HCEC 1CT (cell line): Measurements from ENCODE around the gene ERAL1.
"Not testable (repeated sequence)": the region's sequence is repeated elsewhere in the genome, so short reads cannot be mapped to it uniquely, and the experiment has no call there.

Source experiments
- DNase-seq: peaks from one replicate; pipeline ENCODE4 v3.0.0-alpha.2; 2017

The ERAL1 gene

DNA sequence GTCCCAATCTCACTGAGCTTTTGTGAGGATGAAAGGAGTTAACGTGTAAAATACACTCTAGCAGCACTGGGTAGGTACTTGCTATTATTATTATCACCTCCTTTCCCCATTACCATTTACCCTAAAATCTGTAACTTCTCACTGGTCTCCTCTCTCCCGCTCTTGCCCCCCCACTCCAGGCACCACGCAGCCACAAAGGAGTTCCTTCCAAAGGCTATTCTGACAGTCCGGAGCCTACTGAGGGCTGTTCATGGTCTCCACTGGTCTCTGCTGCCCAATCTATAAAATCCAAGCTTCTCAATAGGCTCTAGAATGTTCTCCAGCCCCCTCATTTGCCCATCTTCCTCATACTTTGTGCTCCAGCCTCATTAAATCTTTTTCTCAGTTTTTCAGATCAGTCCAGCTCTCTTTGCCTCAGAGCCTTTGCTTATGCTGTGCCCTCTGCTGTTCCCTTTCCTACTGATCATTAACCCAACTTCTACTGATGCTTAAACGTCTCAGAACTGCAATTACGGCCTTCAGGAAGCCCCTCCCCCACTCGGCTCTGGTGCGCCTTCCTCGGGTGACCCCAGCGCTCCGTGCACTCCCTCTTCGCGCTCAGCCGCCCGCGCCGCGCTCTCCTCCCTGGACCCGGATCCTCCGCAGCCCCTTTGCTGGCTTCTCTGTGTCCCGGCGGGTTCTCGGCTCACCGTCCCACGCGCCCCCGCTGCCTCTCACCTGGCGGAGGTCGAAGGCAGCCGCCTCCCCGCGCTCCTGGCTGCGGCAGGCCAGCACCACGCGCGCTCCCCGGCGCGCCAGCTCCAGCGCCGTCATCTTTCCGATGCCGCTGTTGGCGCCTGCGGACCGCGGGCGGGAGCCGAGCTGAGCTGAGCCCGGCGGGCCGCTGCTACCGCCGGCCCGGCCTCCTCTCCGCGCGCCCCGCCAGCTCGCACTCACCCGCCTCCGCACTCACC is 47.3 kb downstream of the ERAL1 start:
- DNase-seq = no peak

DNA sequence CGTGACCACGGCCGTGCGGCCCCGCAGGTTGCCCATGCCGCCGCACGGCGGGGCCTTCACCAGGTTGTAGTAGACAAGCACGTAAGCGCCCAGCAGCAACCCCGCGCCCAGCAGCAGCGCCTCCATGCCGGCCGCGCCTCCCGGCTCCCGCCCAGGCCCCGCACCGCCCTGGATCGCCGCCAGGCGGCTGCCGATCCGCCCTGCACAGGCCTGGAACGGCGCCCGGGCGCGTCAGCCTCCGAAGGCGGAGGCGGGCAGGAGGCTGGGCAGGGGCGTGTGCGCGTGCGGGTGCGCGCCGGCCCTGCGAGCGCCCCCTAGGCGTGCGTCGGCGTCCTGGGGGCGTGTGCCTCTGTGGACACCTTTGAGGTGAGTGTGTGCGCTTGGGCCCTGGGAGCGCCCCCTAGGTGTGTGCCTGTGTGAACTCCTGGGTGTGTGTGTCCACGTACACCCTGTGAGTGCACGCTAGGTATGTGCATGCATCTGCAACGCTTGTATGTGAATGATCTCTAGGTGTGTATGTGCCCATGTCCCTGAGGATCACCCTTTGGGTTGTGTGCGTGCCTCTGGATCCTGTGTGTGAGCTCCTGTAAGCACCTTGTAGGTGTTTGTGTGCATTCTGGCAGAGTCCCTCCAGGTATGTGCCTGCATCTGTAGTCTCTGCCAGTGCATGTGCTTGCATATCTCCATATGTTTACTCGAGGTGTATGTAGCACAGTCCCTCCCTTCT is 48.2 kb downstream of the ERAL1 start, which contains the start of gene DHRS13:
Gene DHRS13 (minus strand): TSS at position 261 of the 727 bp plus-strand sequence. CDS start 135 bp downstream, at position 126.
- peak; percentile 83 for DNase-seq

DNA sequence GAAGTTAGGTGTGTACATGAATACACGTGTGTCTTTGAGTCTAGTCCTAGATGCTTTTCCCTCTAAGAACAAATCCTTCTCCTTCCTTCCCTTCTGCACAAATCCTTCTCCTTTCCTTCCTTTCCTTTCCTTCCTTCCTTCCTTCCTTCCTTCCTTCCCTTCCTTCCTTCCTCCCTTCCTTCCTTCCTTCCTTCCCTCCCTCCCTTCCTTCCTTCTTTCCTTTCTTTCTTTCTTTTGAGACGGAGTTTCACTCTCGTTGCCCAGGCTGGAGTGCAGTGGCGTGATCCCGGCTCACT is 48.7 kb downstream of the ERAL1 start:
- not testable (repeated sequence) for DNase-seq

DNA sequence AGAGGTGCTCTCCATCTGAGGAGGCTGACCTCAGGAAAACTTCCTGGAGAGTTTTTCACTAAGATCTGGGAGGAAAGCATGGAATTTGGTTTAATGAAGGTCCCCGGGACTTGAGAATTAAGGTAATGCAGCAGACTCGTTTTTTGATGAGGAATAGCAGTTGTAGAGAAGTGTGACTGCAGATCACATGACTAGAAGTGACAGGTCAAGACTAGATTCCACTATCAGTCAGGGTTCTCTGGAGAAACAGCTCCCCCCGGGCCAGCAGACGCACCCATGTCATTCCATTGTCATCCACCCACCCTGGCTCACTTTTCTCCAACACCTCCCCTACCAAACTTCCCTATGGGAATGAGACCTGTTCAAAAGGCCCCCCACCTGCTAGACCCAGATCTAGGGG is 50.0 kb downstream of the ERAL1 start:
- no peak for DNase-seq

DNA sequence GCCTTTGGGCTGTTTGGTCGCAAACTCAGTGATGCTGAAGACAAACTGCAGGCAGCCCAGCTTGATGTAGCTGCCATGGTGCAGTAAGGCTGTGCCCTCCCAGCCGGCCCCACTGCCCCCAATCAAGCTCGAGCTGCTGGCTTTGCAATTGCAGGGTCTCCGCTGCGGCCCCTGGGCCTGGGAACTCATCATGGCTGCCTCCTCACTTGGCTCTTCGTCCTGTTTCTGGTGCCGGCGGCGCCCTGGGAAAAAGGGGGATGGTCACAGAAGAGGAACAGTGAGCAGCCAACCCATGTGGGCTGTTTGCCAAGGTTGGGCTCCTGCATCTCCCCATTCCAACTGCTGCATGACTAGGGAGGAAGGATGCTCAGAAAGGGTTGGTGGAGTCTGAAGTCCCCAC is 51.5 kb downstream of the ERAL1 start:
- DNase-seq = no peak

DNA sequence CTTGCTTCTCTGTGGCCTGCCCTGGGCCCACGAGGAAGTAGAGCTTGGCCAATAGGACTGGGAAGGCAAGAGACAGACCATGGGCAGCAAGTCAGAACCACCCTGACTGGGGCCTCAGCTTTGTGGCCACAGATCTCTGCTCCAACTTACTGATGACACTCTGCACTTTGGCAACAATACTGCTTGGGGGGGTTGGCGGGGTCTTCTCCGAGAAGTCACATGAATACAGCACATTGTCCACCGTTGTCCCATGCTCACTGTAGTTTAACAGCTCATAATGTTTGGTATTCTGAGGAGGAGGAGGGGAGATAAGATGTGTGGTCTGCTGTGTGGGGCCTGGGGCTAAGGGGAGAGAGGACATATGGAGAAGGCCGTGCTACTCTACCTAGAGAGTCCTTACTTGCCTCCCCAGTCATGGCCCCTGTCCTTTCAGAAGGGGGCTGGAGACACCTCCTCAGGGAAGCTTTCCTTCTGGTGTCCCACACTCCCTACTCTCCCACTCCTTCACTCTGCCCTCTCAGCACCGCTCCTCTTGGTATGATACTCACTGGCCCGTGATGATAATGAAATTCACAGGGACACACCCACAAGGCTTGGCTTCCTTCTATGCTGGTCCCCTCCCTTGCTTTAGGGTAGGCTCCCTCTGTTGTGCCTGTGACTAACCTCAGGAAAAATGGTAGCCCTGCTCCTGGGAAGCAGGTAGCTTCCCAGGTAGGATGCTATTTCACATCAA is 52.1 kb downstream of the ERAL1 start:
- DNase-seq = no peak

DNA sequence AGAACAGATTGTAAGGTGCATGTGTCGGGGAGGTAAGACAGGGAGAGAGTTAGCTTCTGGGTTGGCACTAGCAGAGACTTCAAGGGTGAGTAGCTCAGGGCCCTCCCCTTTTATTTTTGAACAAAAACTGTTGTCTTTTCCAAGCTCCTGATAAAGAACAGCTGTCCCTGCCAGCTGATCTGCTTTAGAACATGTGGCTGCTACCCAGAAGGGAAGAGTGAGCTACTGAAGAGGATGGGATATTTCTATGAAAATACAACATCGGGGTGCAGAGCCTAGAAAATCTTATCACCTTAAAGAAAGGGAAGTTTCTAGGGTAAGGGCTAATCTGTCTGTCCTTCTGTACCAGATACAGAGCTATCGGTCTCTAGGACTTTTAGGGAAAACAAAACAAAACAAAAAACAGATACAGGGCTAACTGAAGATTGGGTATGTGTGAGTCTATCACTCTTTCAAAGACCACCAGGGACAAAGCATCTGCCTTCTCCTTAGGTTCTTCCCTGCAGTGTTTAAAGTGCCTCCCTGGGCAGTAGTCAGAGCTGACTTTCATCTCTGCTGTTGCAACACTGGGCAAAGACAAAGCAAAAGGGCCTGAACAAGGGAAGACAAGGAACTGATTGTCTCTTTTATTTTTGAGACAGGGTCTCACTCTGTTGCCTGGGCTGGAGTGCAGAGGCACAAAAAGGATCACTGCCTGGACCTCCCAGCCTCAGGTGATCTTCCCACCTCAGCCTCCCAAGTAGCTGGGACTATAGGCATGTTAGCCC is 53.1 kb downstream of the ERAL1 start:
- DNase-seq = no peak

DNA sequence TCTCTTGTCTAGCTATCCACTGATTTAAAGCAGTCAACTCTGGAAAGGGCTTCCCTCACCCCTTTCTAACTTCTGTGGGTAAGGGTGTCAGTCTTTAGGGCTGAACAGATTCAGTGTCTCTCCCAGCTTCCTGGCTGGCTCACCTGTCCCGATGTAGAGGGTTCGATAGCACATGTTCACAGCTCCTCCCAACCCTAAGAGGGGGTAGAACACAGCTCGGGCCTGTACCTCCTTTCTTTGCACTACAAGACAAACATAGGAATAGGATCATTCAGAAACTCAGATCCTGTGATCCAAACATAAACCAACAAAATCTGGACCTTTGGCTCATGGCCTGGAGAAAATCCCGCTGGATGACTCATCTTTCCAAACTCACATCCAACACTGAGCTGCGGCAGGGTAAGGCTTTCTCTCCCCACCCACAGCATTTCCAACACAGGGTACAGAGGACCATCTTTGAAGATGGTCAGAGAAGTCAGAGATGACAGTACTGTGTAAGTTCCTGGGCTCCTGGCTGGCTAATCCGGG is 53.9 kb downstream of the ERAL1 start:
- DNase-seq = peak; percentile 73

DNA sequence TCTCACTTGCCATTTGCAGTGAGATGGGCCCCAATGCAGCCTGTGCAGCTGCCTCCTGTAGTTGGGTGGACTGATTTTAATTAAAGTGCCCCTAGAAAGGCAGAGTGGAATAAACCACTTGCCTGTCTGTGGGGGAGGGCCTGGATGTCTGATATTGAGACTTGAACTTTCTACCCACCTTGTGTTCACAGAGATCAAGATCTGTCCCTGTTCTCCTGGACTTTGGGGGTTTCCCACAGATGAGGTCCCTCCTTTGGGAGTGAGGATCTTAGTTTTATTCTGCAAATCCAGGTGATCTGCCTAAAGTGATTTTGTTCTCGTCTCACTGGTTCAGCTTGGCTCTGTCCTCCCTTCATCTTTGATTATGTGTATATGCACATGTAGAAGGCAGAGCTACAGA is 55.7 kb downstream of the ERAL1 start:
- DNase-seq = no peak
